Activated T-cell treated with anti-CD3 and anti-CD28 coated beads, Interleukin-2, amount 50 U/mL, for 24 hours (primary cell): ENCODE data around the gene MAP4K3.
"Not testable (repeated sequence)": the region's sequence is repeated elsewhere in the genome, so short reads cannot be mapped to it uniquely, and the experiment has no call there.

ENCODE experiments used
- DNase-seq: peaks from one replicate; pipeline ENCODE4 v3.0.0-alpha.2; 2020
- H3K27ac Mint-ChIP-seq: 2 replicates; pipeline ENCODE4 v1.8.0; 2020; ENCODE audit warnings: mild to moderate bottlenecking, mixed read lengths
- H3K27me3 Mint-ChIP-seq: 2 replicates; pipeline ENCODE4 v1.8.0; 2020; ENCODE audit warnings: mixed read lengths
- H3K36me3 Mint-ChIP-seq: 2 replicates; pipeline ENCODE4 v1.8.0; 2020; ENCODE audit warnings: low read depth, mixed read lengths
- H3K4me1 Mint-ChIP-seq: 2 replicates; pipeline ENCODE4 v1.8.0; 2020; ENCODE audit warnings: low read depth, mixed read lengths
- H3K4me3 Mint-ChIP-seq: 2 replicates; pipeline ENCODE4 v1.8.0; 2020; ENCODE audit warnings: mild to moderate bottlenecking, moderate library complexity, mixed read lengths
- H3K9me3 Mint-ChIP-seq: 2 replicates; pipeline ENCODE4 v1.8.0; 2020; ENCODE audit warnings: mixed read lengths

The MAP4K3 gene

DNA sequence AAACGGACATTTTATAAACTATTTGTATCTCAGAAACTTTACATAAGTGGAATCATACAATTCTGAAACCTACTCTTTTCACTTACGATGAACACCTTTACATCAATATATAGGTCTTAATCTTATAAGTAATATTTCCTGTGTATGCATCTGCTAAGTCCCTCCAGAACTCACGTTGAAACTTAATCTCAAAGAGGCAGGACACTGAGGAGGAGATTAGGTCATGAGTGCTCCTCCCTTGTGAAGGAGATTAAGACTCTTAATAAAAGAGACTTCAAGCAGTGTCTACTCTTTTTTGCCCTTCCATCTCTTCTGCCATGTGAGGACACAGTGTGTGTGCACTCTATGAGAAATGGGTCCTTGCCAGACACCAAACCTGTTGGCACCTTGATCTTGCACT is 98.6 kb downstream of the MAP4K3 start:
- Mint-ChIP-seq H3K27me3 (no peaks in the 10 kb centered on the region), H3K4me3 (no peak overlapping the region), H3K27ac (no peak overlapping the region), H3K36me3 (peaks cover 20% of the 10 kb centered on the region), H3K4me1 (peaks cover 3% of the 10 kb centered on the region), H3K9me3 (no peaks in the 10 kb centered on the region)
- DNase-seq = no peak

DNA sequence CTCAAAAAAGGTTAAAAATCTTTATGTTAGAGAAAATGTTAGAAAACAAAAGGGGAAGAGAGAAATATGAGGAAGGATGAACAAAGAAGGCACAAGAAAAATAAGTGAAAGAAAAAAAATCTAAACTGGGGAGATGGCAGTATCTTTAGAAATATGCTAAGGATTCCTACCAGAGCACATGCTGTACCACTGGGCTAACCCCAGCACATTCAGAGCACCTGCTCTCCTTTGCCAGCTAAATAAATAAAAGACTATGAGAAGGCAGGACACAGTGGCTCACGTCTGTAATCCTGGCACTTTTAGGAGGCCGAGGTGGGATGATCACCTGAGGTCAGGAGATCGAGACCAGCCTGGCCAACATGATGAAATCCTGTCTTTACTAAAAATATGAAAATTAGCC is 101.2 kb downstream of the MAP4K3 start:
- H3K4me3 Mint-ChIP-seq = no peak overlapping the region

GRCh38 chr2:39334978-39335377 is 102.1 kb downstream of the MAP4K3 start:
- Mint-ChIP-seq H3K9me3 (no peaks in the 10 kb centered on the region), H3K4me3 (no peak overlapping the region), H3K36me3 (peaks cover 25% of the 10 kb centered on the region), H3K4me1 (peaks cover 7% of the 10 kb centered on the region), H3K27me3 (no peaks in the 10 kb centered on the region), H3K27ac (no peak overlapping the region)
- DNase-seq = no peak

More for the DNA sequence above, 101.2 kb downstream of the MAP4K3 start:
- DNase-seq = no peak
- Mint-ChIP-seq H3K4me1 (peaks cover 3% of the 10 kb centered on the region), H3K9me3 (no peaks in the 10 kb centered on the region), H3K36me3 (peaks cover 22% of the 10 kb centered on the region), H3K27me3 (no peaks in the 10 kb centered on the region), H3K27ac (no peak overlapping the region)

DNA sequence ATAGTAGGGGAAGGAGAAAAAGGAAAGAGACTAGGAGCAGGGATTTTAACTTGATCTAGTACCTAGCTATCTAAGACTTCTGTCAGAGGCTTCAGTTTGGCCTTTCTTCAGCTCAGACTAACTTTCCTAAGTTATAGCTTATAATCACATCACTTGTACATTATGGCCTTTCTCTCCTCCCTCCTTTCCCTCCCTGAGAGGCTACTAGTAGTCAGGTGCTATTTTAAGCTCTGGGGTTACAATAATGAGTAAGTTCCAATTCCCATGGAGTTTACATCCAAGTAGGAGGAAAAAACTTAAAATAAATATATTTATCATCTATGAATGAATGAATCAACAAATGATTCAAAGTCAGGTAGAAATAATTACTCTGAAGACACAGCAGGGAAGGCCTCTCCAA is 102.6 kb downstream of the MAP4K3 start:
- Mint-ChIP-seq H3K27me3 (no peaks in the 10 kb centered on the region), H3K4me3 (no peak overlapping the region), H3K9me3 (no peaks in the 10 kb centered on the region), H3K27ac (no peak overlapping the region), H3K4me1 (peaks cover 7% of the 10 kb centered on the region), H3K36me3 (peaks cover 25% of the 10 kb centered on the region)
- no peak for DNase-seq

- DNase-seq = no peak
- Mint-ChIP-seq H3K27ac (no peak overlapping the region), H3K4me1 (peaks cover 4% of the 10 kb centered on the region), H3K4me3 (no peak overlapping the region), H3K36me3 (peaks cover 51% of the 10 kb centered on the region), H3K9me3 (no peaks in the 10 kb centered on the region), H3K27me3 (no peaks in the 10 kb centered on the region)
Measured at GRCh38 chr2:39326644-39327043, 110.4 kb downstream of the MAP4K3 start.

DNA sequence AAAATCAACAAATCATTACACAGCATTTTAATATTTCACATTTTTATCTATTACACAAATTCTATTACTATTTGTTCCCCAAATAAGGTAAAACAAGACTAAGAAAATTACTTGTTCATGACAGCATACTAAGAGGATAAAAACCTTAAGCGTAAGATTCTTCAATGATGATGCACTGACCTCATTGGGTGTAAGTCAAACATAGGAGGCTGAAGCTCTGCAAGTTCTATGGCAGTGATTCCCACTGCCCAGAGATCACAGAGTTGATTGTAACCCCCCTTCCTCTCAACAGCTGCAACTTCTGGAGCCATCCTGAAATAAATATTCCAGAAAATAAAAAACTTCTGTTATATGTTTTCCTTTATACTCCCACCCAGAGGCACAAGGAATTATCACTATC is 111.1 kb downstream of the MAP4K3 start:
- no peak overlapping the region for H3K4me3 Mint-ChIP-seq
- no peak overlapping the region for H3K27ac Mint-ChIP-seq
- peaks cover 4% of the 10 kb centered on the region for H3K4me1 Mint-ChIP-seq
- DNase-seq = no peak
- peaks cover 47% of the 10 kb centered on the region for H3K36me3 Mint-ChIP-seq
- H3K27me3 Mint-ChIP-seq = no peaks in the 10 kb centered on the region
- H3K9me3 Mint-ChIP-seq = no peaks in the 10 kb centered on the region

- H3K27ac Mint-ChIP-seq, H3K9me3 Mint-ChIP-seq, H3K4me3 Mint-ChIP-seq, H3K27me3 Mint-ChIP-seq, H3K4me1 Mint-ChIP-seq, DNase-seq: not testable (repeated sequence)
- peaks cover 23% of the 10 kb centered on the region for H3K36me3 Mint-ChIP-seq
Measured at GRCh38 chr2:39321056-39322035, 115.7 kb downstream of the MAP4K3 start.

- Mint-ChIP-seq H3K27me3 (no peaks in the 10 kb centered on the region), H3K4me1 (no peaks in the 10 kb centered on the region), H3K4me3 (no peak overlapping the region), H3K9me3 (no peaks in the 10 kb centered on the region), H3K27ac (no peak overlapping the region), H3K36me3 (peaks cover 16% of the 10 kb centered on the region)
- no peak for DNase-seq
Measured at GRCh38 chr2:39320162-39320561, 116.9 kb downstream of the MAP4K3 start.

GRCh38 chr2:39313575-39313974 is 123.5 kb downstream of the MAP4K3 start:
- no peaks in the 10 kb centered on the region for H3K4me1 Mint-ChIP-seq
- DNase-seq = no peak
- no peak overlapping the region for H3K27ac Mint-ChIP-seq
- peaks cover 39% of the 10 kb centered on the region for H3K36me3 Mint-ChIP-seq
- H3K4me3 Mint-ChIP-seq = no peak overlapping the region
- H3K27me3 Mint-ChIP-seq = no peaks in the 10 kb centered on the region
- H3K9me3 Mint-ChIP-seq = no peaks in the 10 kb centered on the region

- DNase-seq = no peak
- H3K36me3 Mint-ChIP-seq = peaks cover 39% of the 10 kb centered on the region
- no peak overlapping the region for H3K4me3 Mint-ChIP-seq
- no peak overlapping the region for H3K27ac Mint-ChIP-seq
- no peaks in the 10 kb centered on the region for H3K9me3 Mint-ChIP-seq
- H3K4me1 Mint-ChIP-seq = no peaks in the 10 kb centered on the region
- H3K27me3 Mint-ChIP-seq = no peaks in the 10 kb centered on the region
Measured at GRCh38 chr2:39311469-39311868, 125.6 kb downstream of the MAP4K3 start.

DNA sequence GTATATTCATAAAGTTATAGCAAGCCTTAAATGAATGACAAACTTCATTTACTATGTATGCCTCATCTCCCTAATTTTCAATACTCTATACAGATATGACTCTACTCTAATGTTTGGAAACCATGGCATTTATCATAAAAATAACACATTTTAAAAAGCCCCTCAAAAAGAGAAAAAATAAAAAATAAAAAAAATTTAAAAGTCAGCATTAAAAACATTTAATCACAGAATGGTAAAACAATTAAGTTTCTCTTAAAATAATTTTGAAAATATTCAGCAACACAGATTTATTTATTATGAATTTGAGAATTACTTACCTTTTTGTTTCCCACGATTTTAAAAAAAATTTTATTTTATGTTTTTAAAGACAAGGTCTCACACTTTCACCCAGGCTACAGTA is 128.3 kb downstream of the MAP4K3 start:
- H3K27me3 Mint-ChIP-seq = no peaks in the 10 kb centered on the region
- no peak overlapping the region for H3K27ac Mint-ChIP-seq
- H3K4me3 Mint-ChIP-seq = no peak overlapping the region
- H3K9me3 Mint-ChIP-seq = no peaks in the 10 kb centered on the region
- DNase-seq = no peak
- no peaks in the 10 kb centered on the region for H3K4me1 Mint-ChIP-seq
- peaks cover 40% of the 10 kb centered on the region for H3K36me3 Mint-ChIP-seq

DNA sequence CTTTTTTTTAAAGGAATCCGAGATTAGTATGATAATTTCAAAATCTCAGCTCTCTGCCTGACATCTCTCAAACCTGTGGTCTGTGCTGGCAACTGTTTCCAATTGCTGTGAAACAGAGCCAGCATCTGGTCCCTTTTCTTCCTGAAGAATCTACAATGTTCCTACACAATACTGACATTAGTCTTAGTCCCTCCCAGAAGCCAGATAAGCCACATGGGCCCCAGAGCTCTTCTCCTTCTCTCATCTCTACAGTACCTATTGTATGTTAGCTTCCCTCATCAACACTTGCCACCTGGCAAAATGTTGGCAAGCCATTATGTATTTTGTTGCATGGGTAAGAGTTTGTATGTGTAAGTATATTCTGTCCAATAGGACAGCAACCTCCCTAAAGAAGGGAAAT is 130.5 kb downstream of the MAP4K3 start:
- no peak overlapping the region for H3K27ac Mint-ChIP-seq
- no peak for DNase-seq
- H3K27me3 Mint-ChIP-seq = no peaks in the 10 kb centered on the region
- H3K36me3 Mint-ChIP-seq = peaks cover 20% of the 10 kb centered on the region
- no peak overlapping the region for H3K4me3 Mint-ChIP-seq
- no peaks in the 10 kb centered on the region for H3K9me3 Mint-ChIP-seq
- H3K4me1 Mint-ChIP-seq = no peaks in the 10 kb centered on the region

GRCh38 chr2:39304729-39305128 is 132.4 kb downstream of the MAP4K3 start:
- no peak for DNase-seq
- Mint-ChIP-seq H3K27ac (no peak overlapping the region), H3K36me3 (peaks cover 9% of the 10 kb centered on the region), H3K4me3 (no peak overlapping the region), H3K4me1 (no peaks in the 10 kb centered on the region), H3K9me3 (no peaks in the 10 kb centered on the region), H3K27me3 (no peaks in the 10 kb centered on the region)

GRCh38 chr2:39304200-39304599 is 132.9 kb downstream of the MAP4K3 start:
- DNase-seq = no peak
- H3K36me3 Mint-ChIP-seq = peaks cover 8% of the 10 kb centered on the region
- H3K27ac Mint-ChIP-seq = no peak overlapping the region
- H3K4me3 Mint-ChIP-seq = no peak overlapping the region
- no peaks in the 10 kb centered on the region for H3K27me3 Mint-ChIP-seq
- no peaks in the 10 kb centered on the region for H3K4me1 Mint-ChIP-seq
- H3K9me3 Mint-ChIP-seq = no peaks in the 10 kb centered on the region

- Mint-ChIP-seq H3K4me1 (no peaks in the 10 kb centered on the region), H3K36me3 (peaks cover 12% of the 10 kb centered on the region), H3K9me3 (no peaks in the 10 kb centered on the region), H3K4me3 (no peak overlapping the region), H3K27me3 (no peaks in the 10 kb centered on the region), H3K27ac (no peak overlapping the region)
- DNase-seq = no peak
Measured at GRCh38 chr2:39301352-39301751, 135.7 kb downstream of the MAP4K3 start.
